ENCODE data around the gene MGMT.

DNA sequence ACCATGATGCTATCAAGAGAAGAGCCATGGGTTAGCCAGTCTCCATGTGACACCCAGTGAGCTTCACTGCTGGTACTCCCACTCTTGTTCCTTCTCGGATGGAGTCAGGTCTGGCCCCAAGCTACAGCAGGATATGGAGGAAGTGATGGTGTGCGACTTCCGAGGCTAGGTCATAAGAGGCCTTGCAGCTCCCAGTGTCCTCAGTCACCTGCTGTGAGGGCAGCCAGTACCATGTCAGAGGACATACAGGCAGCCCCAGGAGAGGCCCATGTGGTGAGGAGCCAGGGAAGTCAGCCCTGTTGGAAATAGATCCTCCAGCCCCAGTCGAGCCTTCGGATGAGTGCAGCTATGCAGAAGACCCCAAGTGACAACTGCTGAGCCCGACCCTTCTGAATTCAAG lies 260.0 kb downstream of the MGMT start:
- TF ChIP-seq, protein P1, sequence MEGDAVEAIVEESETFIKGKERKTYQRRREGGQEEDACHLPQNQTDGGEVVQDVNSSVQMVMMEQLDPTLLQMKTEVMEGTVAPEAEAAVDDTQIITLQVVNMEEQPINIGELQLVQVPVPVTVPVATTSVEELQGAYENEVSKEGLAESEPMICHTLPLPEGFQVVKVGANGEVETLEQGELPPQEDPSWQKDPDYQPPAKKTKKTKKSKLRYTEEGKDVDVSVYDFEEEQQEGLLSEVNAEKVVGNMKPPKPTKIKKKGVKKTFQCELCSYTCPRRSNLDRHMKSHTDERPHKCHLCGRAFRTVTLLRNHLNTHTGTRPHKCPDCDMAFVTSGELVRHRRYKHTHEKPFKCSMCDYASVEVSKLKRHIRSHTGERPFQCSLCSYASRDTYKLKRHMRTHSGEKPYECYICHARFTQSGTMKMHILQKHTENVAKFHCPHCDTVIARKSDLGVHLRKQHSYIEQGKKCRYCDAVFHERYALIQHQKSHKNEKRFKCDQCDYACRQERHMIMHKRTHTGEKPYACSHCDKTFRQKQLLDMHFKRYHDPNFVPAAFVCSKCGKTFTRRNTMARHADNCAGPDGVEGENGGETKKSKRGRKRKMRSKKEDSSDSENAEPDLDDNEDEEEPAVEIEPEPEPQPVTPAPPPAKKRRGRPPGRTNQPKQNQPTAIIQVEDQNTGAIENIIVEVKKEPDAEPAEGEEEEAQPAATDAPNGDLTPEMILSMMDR (conservative IDR thresholded peaks at IDR 0.05; ENCODE audit: low read depth in 2 of 2) = no peak
- no peak for TF ChIP-seq EZH2 (IDR thresholded peaks at IDR 0.05; ENCODE audit: low read depth, unreplicated experiment)
- no peak for TF ChIP-seq EZH2phosphoT487 (IDR thresholded peaks at IDR 0.05; ENCODE audit: unreplicated experiment)
- TF ChIP-seq, protein P2, sequence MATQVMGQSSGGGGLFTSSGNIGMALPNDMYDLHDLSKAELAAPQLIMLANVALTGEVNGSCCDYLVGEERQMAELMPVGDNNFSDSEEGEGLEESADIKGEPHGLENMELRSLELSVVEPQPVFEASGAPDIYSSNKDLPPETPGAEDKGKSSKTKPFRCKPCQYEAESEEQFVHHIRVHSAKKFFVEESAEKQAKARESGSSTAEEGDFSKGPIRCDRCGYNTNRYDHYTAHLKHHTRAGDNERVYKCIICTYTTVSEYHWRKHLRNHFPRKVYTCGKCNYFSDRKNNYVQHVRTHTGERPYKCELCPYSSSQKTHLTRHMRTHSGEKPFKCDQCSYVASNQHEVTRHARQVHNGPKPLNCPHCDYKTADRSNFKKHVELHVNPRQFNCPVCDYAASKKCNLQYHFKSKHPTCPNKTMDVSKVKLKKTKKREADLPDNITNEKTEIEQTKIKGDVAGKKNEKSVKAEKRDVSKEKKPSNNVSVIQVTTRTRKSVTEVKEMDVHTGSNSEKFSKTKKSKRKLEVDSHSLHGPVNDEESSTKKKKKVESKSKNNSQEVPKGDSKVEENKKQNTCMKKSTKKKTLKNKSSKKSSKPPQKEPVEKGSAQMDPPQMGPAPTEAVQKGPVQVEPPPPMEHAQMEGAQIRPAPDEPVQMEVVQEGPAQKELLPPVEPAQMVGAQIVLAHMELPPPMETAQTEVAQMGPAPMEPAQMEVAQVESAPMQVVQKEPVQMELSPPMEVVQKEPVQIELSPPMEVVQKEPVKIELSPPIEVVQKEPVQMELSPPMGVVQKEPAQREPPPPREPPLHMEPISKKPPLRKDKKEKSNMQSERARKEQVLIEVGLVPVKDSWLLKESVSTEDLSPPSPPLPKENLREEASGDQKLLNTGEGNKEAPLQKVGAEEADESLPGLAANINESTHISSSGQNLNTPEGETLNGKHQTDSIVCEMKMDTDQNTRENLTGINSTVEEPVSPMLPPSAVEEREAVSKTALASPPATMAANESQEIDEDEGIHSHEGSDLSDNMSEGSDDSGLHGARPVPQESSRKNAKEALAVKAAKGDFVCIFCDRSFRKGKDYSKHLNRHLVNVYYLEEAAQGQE (IDR thresholded peaks at IDR 0.05; ENCODE audit: unreplicated experiment) = no peak
- no peak for TF ChIP-seq POLR2AphosphoS5 (IDR thresholded peaks at IDR 0.05; ENCODE audit: low read depth)
- TF ChIP-seq, protein P3, sequence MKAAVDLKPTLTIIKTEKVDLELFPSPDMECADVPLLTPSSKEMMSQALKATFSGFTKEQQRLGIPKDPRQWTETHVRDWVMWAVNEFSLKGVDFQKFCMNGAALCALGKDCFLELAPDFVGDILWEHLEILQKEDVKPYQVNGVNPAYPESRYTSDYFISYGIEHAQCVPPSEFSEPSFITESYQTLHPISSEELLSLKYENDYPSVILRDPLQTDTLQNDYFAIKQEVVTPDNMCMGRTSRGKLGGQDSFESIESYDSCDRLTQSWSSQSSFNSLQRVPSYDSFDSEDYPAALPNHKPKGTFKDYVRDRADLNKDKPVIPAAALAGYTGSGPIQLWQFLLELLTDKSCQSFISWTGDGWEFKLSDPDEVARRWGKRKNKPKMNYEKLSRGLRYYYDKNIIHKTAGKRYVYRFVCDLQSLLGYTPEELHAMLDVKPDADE (IDR thresholded peaks at IDR 0.05) = no peak
- TF ChIP-seq ZNF331 (CRISPR knock-in tag; IDR thresholded peaks at IDR 0.05; ENCODE audit: low read depth) = no peak
- no peak for TF ChIP-seq JUNB (IDR thresholded peaks at IDR 0.05; ENCODE audit: unreplicated experiment)
- no peak for TF ChIP-seq CREB1 (CRISPR knock-in tag; IDR thresholded peaks at IDR 0.05; ENCODE audit: low read depth)
- TF ChIP-seq, protein P4, sequence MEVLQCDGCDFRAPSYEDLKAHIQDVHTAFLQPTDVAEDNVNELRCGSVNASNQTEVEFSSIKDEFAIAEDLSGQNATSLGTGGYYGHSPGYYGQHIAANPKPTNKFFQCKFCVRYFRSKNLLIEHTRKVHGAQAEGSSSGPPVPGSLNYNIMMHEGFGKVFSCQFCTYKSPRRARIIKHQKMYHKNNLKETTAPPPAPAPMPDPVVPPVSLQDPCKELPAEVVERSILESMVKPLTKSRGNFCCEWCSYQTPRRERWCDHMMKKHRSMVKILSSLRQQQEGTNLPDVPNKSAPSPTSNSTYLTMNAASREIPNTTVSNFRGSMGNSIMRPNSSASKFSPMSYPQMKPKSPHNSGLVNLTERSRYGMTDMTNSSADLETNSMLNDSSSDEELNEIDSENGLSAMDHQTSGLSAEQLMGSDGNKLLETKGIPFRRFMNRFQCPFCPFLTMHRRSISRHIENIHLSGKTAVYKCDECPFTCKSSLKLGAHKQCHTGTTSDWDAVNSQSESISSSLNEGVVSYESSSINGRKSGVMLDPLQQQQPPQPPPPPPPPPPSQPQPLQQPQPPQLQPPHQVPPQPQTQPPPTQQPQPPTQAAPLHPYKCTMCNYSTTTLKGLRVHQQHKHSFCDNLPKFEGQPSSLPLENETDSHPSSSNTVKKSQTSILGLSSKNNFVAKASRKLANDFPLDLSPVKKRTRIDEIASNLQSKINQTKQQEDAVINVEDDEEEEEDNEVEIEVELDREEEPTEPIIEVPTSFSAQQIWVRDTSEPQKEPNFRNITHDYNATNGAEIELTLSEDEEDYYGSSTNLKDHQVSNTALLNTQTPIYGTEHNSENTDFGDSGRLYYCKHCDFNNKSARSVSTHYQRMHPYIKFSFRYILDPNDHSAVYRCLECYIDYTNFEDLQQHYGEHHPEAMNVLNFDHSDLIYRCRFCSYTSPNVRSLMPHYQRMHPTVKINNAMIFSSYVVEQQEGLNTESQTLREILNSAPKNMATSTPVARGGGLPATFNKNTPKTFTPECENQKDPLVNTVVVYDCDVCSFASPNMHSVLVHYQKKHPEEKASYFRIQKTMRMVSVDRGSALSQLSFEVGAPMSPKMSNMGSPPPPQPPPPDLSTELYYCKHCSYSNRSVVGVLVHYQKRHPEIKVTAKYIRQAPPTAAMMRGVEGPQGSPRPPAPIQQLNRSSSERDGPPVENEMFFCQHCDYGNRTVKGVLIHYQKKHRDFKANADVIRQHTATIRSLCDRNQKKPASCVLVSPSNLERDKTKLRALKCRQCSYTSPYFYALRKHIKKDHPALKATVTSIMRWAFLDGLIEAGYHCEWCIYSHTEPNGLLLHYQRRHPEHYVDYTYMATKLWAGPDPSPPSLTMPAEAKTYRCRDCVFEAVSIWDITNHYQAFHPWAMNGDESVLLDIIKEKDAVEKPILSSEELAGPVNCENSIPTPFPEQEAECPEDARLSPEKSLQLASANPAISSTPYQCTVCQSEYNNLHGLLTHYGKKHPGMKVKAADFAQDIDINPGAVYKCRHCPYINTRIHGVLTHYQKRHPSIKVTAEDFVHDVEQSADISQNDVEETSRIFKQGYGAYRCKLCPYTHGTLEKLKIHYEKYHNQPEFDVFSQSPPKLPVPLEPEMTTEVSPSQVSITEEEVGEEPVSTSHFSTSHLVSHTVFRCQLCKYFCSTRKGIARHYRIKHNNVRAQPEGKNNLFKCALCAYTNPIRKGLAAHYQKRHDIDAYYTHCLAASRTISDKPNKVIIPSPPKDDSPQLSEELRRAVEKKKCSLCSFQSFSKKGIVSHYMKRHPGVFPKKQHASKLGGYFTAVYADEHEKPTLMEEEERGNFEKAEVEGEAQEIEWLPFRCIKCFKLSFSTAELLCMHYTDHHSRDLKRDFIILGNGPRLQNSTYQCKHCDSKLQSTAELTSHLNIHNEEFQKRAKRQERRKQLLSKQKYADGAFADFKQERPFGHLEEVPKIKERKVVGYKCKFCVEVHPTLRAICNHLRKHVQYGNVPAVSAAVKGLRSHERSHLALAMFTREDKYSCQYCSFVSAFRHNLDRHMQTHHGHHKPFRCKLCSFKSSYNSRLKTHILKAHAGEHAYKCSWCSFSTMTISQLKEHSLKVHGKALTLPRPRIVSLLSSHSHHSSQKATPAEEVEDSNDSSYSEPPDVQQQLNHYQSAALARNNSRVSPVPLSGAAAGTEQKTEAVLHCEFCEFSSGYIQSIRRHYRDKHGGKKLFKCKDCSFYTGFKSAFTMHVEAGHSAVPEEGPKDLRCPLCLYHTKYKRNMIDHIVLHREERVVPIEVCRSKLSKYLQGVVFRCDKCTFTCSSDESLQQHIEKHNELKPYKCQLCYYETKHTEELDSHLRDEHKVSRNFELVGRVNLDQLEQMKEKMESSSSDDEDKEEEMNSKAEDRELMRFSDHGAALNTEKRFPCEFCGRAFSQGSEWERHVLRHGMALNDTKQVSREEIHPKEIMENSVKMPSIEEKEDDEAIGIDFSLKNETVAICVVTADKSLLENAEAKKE (CRISPR knock-in tag; IDR thresholded peaks at IDR 0.05) = no peak
- TF ChIP-seq STAT1 (IDR thresholded peaks at IDR 0.05; ENCODE audit: unreplicated experiment) = no peak
- no peak for TF ChIP-seq ZNF114 (CRISPR knock-in tag; IDR thresholded peaks at IDR 0.05)
